LNCaP clone FGC (cell line): ENCODE results near the gene ATAD1.

ENCODE experiments used
- DNase-seq: peaks from one replicate; pipeline ENCODE4 v3.0.0-alpha.2; 2011; ENCODE audit warnings: low read depth
- H3K4me3 ChIP-seq: 2 replicates; pipeline ENCODE4 v1.5.1; 2011; ENCODE audit warnings: mild to moderate bottlenecking, low read depth, low read length, control low read depth
- CTCF ChIP-seq: IDR thresholded peaks from 2 replicates; pipeline ENCODE4 v1.5.1; 2012; ENCODE audit warnings: mild to moderate bottlenecking; ENCODE audit not compliant: control insufficient read depth, insufficient read depth; ENCODE audit errors: extremely low read depth

ATAD1 gene

GRCh38 chr10:87775766-87776165 lies 42.3 kb downstream of the ATAD1 start:
- no peak for DNase-seq
- H3K4me3 ChIP-seq: no peak overlapping the region
- no peak for TF ChIP-seq CTCF

GRCh38 chr10:87771871-87772500 lies 46.0 kb downstream of the ATAD1 start:
- peak; percentile 26; the same call in 1 of the 2 replicates for TF ChIP-seq CTCF
- DNase-seq: no peak
- no peak overlapping the region for H3K4me3 ChIP-seq

- no peak for TF ChIP-seq CTCF
- H3K4me3 ChIP-seq: no peak overlapping the region
- no peak for DNase-seq
These were observed 50.8 kb downstream of the ATAD1 start for GRCh38 chr10:87767253-87767652.

- no peak for DNase-seq
- no peak overlapping the region for H3K4me3 ChIP-seq
- TF ChIP-seq CTCF: no peak
These were observed 52.2 kb downstream of the ATAD1 start for GRCh38 chr10:87765666-87766376.

GRCh38 chr10:87764072-87764934 lies 53.7 kb downstream of the ATAD1 start:
- H3K4me3 ChIP-seq: no peak overlapping the region
- DNase-seq: no peak
- no peak for TF ChIP-seq CTCF

GRCh38 chr10:87763086-87763861 lies 54.8 kb downstream of the ATAD1 start:
- TF ChIP-seq CTCF: no peak
- H3K4me3 ChIP-seq: no peak overlapping the region
- DNase-seq: no peak
